Stimulated activated CD8-positive, alpha-beta memory T cell treated with anti-CD3 and anti-CD28 coated beads, Interleukin-15, amount 100 ng/mL, for 48 hours (primary cell): ENCODE measurements around the gene FNDC10.
"Not testable (repeated sequence)": the region's sequence is repeated elsewhere in the genome, so short reads cannot be mapped to it uniquely, and the experiment has no call there.

Experiments
- DNase-seq, 2 donors: peaks; one replicate each; pipeline ENCODE4 v3.0.0-alpha.2; 2020; ENCODE audit warnings: low read depth in 2 of 2

Gene FNDC10

DNA sequence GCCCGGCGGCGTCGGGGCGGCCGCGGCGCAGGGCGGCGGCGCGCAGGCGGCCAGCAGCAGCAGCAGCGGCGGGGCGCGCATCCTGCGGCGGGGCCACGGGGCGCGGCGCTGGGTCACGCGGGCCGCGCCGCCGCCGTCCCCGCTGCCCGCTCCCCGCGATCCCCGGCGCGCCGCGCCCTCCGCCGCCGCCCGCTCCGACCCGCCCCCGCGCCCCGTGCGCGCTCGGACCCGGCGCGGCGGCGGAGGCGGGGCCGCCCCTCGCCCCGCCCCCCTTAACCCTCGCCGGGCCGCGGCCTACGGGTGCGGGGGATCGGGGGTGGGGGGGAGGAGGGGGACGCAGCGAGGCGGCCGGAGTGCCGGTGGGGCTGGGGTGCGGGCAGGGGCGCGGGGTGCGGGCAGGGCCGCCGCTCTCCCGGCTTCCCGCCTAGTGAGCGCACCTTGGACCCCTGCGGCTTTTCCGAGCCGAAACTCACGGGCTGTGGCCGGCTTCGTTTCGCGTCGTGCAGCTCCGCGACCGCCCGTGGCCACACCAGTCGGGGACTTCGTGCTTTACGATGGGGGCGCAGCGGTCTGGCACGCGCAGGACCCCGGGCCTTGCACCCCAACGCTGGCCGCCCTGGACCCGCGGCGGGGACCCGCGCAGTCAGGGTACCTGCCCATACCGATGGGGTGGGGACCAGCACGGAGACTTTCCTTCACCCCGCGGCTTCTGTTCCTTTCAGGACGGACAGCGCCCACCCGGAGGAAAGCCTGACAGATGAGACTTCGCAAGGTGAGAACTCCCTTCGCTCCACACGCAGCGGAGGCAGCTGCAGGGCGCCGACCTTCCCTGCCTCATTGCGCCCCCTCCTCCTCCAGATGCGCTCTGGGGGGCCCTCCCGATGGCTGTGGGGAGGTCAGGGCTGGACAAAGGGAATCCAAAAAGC is at the start of gene FNDC10:
Gene FNDC10, minus strand, starts transcription at position 201 of the 926 bp plus-strand sequence. Its CDS starts 120 bp downstream, at position 81.
- DNase-seq, result no peak

GRCh38 chr1:1648265-1648664 is 48.3 kb upstream of the FNDC10 start:
- not testable (repeated sequence) for DNase-seq

DNA sequence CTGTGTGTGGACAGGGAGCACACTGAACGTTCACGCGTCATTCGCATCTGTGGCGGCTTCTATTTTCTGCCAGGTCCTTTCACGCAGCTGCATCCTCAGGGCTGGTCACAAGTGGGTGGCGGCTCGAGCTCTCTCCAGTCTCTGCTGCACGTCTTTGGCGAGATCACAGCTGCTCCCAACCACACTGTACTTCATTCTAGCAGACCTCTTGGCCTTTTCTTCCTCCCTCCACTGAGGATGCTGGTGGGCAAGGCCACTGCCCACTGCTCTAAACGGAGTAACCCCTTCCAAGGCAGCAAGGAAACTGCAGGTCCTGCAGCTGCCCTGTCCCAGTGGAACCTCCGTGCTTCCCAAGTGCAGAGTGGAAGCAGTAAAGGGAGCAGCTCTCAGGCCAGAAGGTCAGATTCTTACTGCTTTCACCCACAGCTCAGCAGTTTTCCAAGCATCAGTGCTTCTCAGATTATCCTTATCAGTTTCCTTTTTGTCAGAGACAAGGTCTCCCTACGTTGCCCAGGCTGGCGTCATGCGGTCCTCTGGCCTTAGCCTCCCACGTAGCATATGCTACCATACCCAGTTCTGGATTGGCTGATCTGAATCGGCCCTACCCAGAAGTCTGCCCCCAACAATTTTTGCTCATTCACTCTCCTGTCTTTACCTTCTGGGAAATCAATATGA is 47.8 kb upstream of the FNDC10 start:
- DNase-seq, result not testable (repeated sequence)

DNA sequence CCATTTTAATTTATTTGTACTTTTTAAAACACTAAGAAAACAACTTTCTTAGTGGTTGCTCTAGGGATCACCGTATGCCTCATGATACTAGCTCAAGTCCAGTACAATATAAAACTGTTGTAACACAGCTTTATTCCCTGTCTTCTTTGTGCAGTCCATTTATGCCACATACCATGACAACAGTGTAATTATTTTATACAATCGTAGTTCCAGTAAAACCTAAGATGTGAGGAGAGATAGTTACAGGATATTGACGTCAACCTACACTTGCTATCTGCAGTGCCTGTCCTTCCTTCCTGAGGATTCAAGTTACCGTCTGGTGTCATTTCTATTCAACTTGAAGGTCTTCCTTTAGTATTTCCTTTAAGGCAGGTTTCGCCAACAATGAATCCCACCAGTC is 46.4 kb upstream of the FNDC10 start:
- not testable (repeated sequence) for DNase-seq

GRCh38 chr1:1640711-1641461 is 41.0 kb upstream of the FNDC10 start:
- DNase-seq, result not testable (repeated sequence)

- not testable (repeated sequence) for DNase-seq
These were observed 40.1 kb upstream of the FNDC10 start for GRCh38 chr1:1640081-1640480.

- not testable (repeated sequence) for DNase-seq
These were observed 39.4 kb upstream of the FNDC10 start for GRCh38 chr1:1639368-1639767.

DNA sequence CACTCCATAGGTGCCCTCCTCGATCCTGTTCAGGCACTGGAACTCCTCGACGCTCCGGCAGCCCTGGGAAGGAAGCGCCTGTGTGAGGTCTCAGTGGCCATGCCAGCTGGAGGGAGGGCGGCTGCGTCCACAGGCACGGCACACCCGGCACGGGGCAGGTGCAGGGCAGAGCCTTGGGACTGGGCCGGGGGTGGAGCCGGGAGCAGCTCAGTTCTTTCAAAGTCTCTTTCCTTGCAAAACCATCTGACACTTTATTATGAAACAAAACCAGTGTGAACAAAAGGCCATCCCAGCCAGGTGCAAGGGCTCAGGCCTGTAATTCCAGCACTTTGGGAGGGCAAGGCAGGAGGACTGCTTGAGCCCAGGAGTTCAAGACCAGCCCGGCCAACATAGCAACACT is 38.6 kb upstream of the FNDC10 start:
- DNase-seq, result not testable (repeated sequence)

DNA sequence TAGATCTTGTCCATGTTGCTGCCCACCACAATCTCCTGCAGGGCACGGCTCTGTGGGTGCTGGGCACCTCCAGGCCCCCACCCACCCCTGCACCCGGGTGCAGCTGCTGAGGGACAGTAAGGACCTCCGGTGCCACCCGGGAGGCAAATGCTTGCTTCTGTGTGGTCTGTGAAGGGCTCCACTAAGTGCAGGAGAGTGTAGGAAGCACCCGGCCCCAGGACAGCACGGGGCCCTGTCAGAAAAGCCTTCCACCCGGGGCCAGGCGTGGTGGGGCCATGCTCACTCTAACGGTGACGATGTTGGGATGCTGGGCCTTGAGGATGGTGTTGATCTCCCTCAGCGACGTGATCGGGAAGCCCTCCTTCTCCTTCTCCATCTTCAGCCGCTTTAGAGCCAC is 37.5 kb upstream of the FNDC10 start:
- DNase-seq, result not testable (repeated sequence)

GRCh38 chr1:1636621-1637478 is 36.9 kb upstream of the FNDC10 start:
- not testable (repeated sequence) for DNase-seq

DNA sequence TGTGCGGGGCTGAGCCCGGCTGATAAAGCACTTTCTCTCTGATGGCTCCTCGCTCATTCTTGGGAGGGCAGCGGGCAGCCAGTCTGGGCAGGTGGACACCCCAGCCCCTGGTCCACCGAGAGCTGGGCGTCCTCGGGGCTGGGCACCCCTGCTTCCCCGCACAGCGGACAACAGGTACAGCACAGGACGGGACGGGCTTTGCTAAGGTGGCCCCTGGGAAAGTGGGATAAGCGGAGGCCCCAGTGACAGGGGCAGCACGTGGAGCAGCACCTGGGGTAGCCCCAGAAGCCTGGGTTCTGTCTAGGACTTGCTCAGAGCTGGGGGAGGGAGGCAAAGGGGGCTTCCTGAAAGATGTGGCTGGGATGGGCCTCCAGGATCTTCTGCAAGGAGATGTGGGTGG is 34.7 kb upstream of the FNDC10 start:
- not testable (repeated sequence) for DNase-seq

- DNase-seq, result not testable (repeated sequence)
These were observed 33.5 kb upstream of the FNDC10 start for GRCh38 chr1:1633409-1633808.

DNA sequence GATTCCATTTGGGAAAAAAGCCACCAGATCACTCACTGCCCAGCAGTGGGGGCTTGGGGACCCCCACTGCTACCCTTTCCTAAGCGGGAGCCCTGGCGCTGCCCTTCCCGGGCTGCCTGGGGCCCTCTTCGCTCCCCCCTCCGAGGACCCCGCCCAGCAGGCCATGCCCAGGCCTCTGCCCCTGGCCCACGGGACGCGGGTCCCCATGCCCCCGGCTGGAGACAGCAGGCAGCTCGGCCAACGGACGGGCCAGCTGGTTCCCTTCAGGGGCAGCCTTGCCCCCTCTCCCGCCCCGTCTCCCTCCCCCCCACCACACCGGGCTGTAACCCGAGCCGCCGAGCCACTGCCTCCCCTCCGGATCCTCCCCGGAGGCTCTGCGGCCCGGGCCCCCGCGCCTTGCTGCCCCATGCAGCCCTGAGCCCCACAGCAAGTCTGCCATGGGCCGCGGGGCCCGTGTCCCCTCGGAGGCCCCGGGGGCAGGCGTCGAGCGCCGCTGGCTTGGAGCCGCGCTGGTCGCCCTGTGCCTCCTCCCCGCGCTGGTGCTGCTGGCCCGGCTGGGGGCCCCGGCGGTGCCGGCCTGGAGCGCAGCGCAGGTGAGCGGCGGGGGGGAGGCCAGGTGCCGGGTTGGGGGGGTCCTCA is 32.0 kb upstream of the FNDC10 start, which contains the start of gene MMP23B:
Gene MMP23B, plus strand, starts transcription at position 392 of the 639 bp plus-strand sequence. Its CDS starts 46 bp downstream, at position 438.
- DNase-seq, result no peak

DNA sequence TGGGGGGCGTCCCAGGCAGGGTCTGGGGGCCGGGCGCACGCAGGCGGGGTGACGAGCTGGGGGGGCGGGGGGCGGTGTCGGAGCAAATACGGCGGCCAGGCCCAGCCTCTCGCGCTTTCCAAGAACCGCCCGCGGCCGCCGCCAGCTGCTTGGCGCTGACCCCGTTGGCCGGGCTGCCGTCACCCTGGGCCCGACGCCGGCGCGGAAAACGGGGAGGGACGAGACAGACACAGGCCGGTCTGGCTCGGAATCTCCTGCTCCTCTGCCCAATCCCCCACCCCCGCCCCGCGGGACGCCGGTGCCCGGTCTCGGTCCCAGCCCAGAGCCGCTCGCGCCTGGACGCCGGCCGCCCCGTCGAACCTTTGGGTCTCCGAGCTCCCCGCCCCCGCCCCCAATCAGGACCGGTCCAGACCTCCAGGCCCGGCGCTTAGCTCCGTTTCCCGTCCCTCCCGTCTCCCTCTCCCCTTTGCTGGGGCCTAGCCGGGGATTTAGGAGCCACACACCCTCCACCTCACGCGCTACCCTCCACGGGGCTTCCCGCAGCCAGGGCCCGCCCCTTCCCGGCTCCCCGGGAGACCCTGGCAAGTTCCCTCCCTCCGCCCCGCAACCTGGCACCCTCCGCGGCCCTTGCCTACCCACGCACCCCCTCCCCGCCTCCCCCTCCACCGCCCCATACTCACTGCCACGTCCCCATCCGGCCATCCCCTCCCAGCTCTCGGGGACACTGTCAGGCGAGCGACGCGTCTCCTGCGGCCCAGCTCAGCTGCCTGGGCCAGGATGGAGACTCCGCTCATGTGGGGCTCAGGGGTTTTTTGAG is 31.2 kb upstream of the FNDC10 start:
- DNase-seq, result no peak

GRCh38 chr1:1630191-1630964 is 30.4 kb upstream of the FNDC10 start:
- peak; percentile 88 to 90 for DNase-seq

- peak; percentile 50 for DNase-seq
These were observed 29.7 kb upstream of the FNDC10 start for GRCh38 chr1:1629430-1630190.

GRCh38 chr1:1628754-1629429 is 29.0 kb upstream of the FNDC10 start:
- DNase-seq, result peak in 1 of 2 donors; percentile 40
